IMR-90 (cell line): Measurements from ENCODE around the gene LRRC56. TPM values are rescaled to one million over a fixed set of nuclear protein-coding genes. Genes with fewer than 3 reads are reported as not detected.

ENCODE experiments used
- ATAC-seq: fragments of 200-7000 bp; cut with Tn5 transposase; 2 replicates; pipeline ENCODE4 v1.9.1; 2020; ENCODE audit warnings: low read depth, mild to moderate bottlenecking, moderate library complexity
- BruUV-seq: library from RNA; stranded (reverse); fragments of 400-500 nt; replicated peaks from 2 replicates; lab custom pipeline; 2021; lab: Mats Ljungman, UMichigan
- CTCF ChIA-PET: fragments of 300-600 bp; formaldehyde crosslinking; extraction: SDS; loops from one replicate; lab custom pipeline; 2021; ENCODE audit warnings: antibody characterized with exemption; lab: Yijun Ruan, JAX
- POLR2A ChIA-PET: fragments of 300-600 bp; sonication (Branson Sonifier 250); formaldehyde crosslinking; loops from one replicate; lab custom pipeline; 2022; ENCODE audit warnings: antibody characterized with exemption; ENCODE audit not compliant: unreplicated experiment; lab: Charles Lee
- DNase-seq: peaks from one replicate; pipeline ENCODE4 v3.0.0; 2013
- H2AFZ ChIP-seq: replicated peaks from 2 replicates; pipeline ENCODE3; 2013; ENCODE audit warnings: low read length, mild to moderate bottlenecking; ENCODE audit not compliant: poor library complexity
- H2AK5ac ChIP-seq: 2 replicates; pipeline ENCODE4 v1.6.1; 2013; ENCODE audit warnings: low read depth, low read length, inconsistent platforms
- H2AK9ac ChIP-seq: replicated peaks from 2 replicates; pipeline ENCODE3; 2013; ENCODE audit warnings: mild to moderate bottlenecking, low read depth, low read length, moderate library complexity; ENCODE audit not compliant: poor library complexity
- H2BK120ac ChIP-seq: 2 replicates; pipeline ENCODE4 v1.6.1; 2013; ENCODE audit warnings: low read depth, low read length, inconsistent platforms
- H2BK15ac ChIP-seq: 3 replicates; pipeline ENCODE4 v1.6.1; 2013; ENCODE audit warnings: low read depth, low read length, inconsistent platforms
- H2BK20ac ChIP-seq: 2 replicates; pipeline ENCODE4 v1.6.1; 2013; ENCODE audit warnings: low read depth, mild to moderate bottlenecking, inconsistent platforms, low read length, moderate library complexity
- H2BK5ac ChIP-seq: 2 replicates; pipeline ENCODE4 v1.6.1; 2013; ENCODE audit warnings: mild to moderate bottlenecking, low read depth, low read length, inconsistent platforms; ENCODE audit not compliant: poor library complexity, severe bottlenecking
- H3K14ac ChIP-seq: replicated peaks from 2 replicates; pipeline ENCODE4 v1.6.1; 2013; ENCODE audit warnings: low read depth, low read length, inconsistent platforms
- H3K18ac ChIP-seq: 2 replicates; pipeline ENCODE4 v1.6.1; 2013; ENCODE audit warnings: low read depth, low read length, control low read depth
- H3K23ac ChIP-seq: 2 replicates; pipeline ENCODE4 v1.6.1; 2013; ENCODE audit warnings: low read depth, low read length, inconsistent platforms
- H3K27ac ChIP-seq: 2 replicates; pipeline ENCODE4 v1.5.1; 2013; ENCODE audit warnings: mild to moderate bottlenecking, control low read depth, low read length; ENCODE audit not compliant: insufficient read depth
- H3K27me3 ChIP-seq: 2 replicates; pipeline ENCODE4 v1.6.1; 2013; ENCODE audit warnings: low read length; ENCODE audit not compliant: control insufficient read depth, insufficient read depth
- H3K36me3 ChIP-seq: 2 replicates; pipeline ENCODE4 v1.6.1; 2013; ENCODE audit warnings: low read length, mixed read lengths; ENCODE audit not compliant: control insufficient read depth, insufficient read depth
- H3K4ac ChIP-seq: 2 replicates; pipeline ENCODE4 v1.6.1; 2013; ENCODE audit warnings: low read depth, low read length, inconsistent platforms
- H3K4me1 ChIP-seq: 2 replicates; pipeline ENCODE4 v1.6.1; 2013; ENCODE audit warnings: low read length, mixed read lengths; ENCODE audit not compliant: control insufficient read depth, insufficient read depth
- H3K4me2 ChIP-seq: 2 replicates; pipeline ENCODE4 v1.6.1; 2013; ENCODE audit warnings: low read depth, mild to moderate bottlenecking, control low read depth, low read length, moderate library complexity
- H3K4me3 ChIP-seq: 2 replicates; pipeline ENCODE4 v1.5.1; 2013; ENCODE audit warnings: low read depth, mild to moderate bottlenecking, control low read depth, low read length, moderate library complexity; ENCODE audit not compliant: insufficient read depth
- H3K56ac ChIP-seq: 2 replicates; pipeline ENCODE4 v1.6.1; 2013; ENCODE audit warnings: low read length, inconsistent platforms; ENCODE audit not compliant: insufficient read depth; ENCODE audit errors: extremely low read depth
- H3K79me1 ChIP-seq, 2 experiments: 2 replicates each; pipeline ENCODE4 v1.6.1; 2013; ENCODE audit warnings: low read length in 2 of 2, inconsistent platforms in 1 of 2, low read depth in 1 of 2
- H3K9ac ChIP-seq: 2 replicates; pipeline ENCODE4 v1.6.1; 2013; ENCODE audit warnings: low read depth, low read length, control low read depth
- H3K9me1 ChIP-seq: 2 replicates; pipeline ENCODE4 v1.6.1; 2013; ENCODE audit warnings: low read length, inconsistent platforms; ENCODE audit not compliant: insufficient read depth
- H3K9me3 ChIP-seq: 2 replicates; pipeline ENCODE4 v1.6.1; 2013; ENCODE audit warnings: low read length; ENCODE audit not compliant: control insufficient read depth, insufficient read depth
- H4K20me1 ChIP-seq: 2 replicates; pipeline ENCODE4 v1.6.1; 2013; ENCODE audit warnings: low read length, inconsistent platforms; ENCODE audit not compliant: insufficient read depth
- H4K5ac ChIP-seq: 2 replicates; pipeline ENCODE4 v1.6.1; 2013; ENCODE audit warnings: mild to moderate bottlenecking, low read depth, low read length, control low read depth
- H4K8ac ChIP-seq, 2 experiments: 2 replicates each; pipeline ENCODE4 v1.6.1; 2013; ENCODE audit warnings: low read depth in 2 of 2, low read length in 2 of 2, control low read depth in 1 of 2, inconsistent platforms in 1 of 2
- H4K91ac ChIP-seq: 2 replicates; pipeline ENCODE4 v1.6.1; 2013; ENCODE audit warnings: low read depth, low read length, inconsistent platforms; ENCODE audit not compliant: insufficient read depth
- BHLHE40 ChIP-seq: fragments of 150-350 bp; IDR thresholded peaks from 2 replicates; pipeline ENCODE4 v1.6.1; 2016; ENCODE audit warnings: mild to moderate bottlenecking, low read depth, low read length
- CEBPB ChIP-seq: IDR thresholded peaks from 2 replicates; pipeline ENCODE4 v1.6.1; 2012; ENCODE audit warnings: low read depth, low read length, improper control_type of control experiment
- CHD1 ChIP-seq: IDR thresholded peaks from 2 replicates; pipeline ENCODE4 v1.6.1; 2012; ENCODE audit warnings: low read depth, low read length, improper control_type of control experiment
- CTCF ChIP-seq: conservative IDR thresholded peaks from 2 replicates; pipeline ENCODE4 v1.5.1; 2012; ENCODE audit warnings: mild to moderate bottlenecking, low read depth, low read length, improper control_type of control experiment
- ELK1 ChIP-seq: fragments of 150-350 bp; IDR thresholded peaks from 2 replicates; pipeline ENCODE4 v1.6.1; 2016; ENCODE audit warnings: low read depth, mild to moderate bottlenecking, low read length, moderate library complexity, borderline replicate concordance
- FOS ChIP-seq: fragments of 150-350 bp; IDR thresholded peaks from 2 replicates; pipeline ENCODE4 v1.6.1; 2016; ENCODE audit warnings: low read depth, low read length
- MAFK ChIP-seq: IDR thresholded peaks from 2 replicates; pipeline ENCODE4 v1.6.1; 2012; ENCODE audit warnings: low read depth, low read length, improper control_type of control experiment
- MAZ ChIP-seq: IDR thresholded peaks from 2 replicates; pipeline ENCODE4 v1.6.1; 2012; ENCODE audit warnings: low read depth, mild to moderate bottlenecking, low read length, improper control_type of control experiment, moderate library complexity, borderline replicate concordance
- MXI1 ChIP-seq: IDR thresholded peaks from 2 replicates; pipeline ENCODE4 v1.6.1; 2012; ENCODE audit warnings: low read depth, mild to moderate bottlenecking, low read length, moderate library complexity, borderline replicate concordance
- NFE2L2 ChIP-seq: fragments of 150-350 bp; IDR thresholded peaks from 2 replicates; pipeline ENCODE4 v1.6.1; 2016; ENCODE audit warnings: low read depth, mild to moderate bottlenecking, low read length
- POLR2A ChIP-seq: IDR thresholded peaks from 2 replicates; pipeline ENCODE4 v1.6.1; 2012; ENCODE audit warnings: mild to moderate bottlenecking, low read depth, low read length
- RAD21 ChIP-seq: IDR thresholded peaks from 2 replicates; pipeline ENCODE4 v1.6.1; 2012; ENCODE audit warnings: low read length, improper control_type of control experiment
- RCOR1 ChIP-seq: IDR thresholded peaks from 2 replicates; pipeline ENCODE4 v1.6.1; 2012; ENCODE audit warnings: mild to moderate bottlenecking, low read length, improper control_type of control experiment; ENCODE audit not compliant: insufficient replicate concordance
- RFX5 ChIP-seq: IDR thresholded peaks from 2 replicates; pipeline ENCODE4 v1.8.0; 2012; ENCODE audit warnings: low read depth, mild to moderate bottlenecking, low read length, moderate library complexity
- SMC3 ChIP-seq: fragments of 150-350 bp; IDR thresholded peaks from 2 replicates; pipeline ENCODE4 v1.6.1; 2016; ENCODE audit warnings: low read depth, mild to moderate bottlenecking, antibody characterized with exemption, low read length, moderate library complexity
- WGBS, 2 experiments: methylation state at CpG; one replicate each; pipeline versions ENCODE4 v1.1.5 to v1.1.7; 2013; ENCODE audit warnings: missing lambda C conversion rate in 2 of 2; ENCODE audit not compliant: insufficient read length in 1 of 2; ENCODE audit errors: extremely low coverage in 2 of 2; 5-methylcytosine and 5-hydroxymethylcytosine counted together
- dilution Hi-C: fragments of 300-500 bp; cut with HindIII; formaldehyde crosslinking; loops from one replicate; pipeline ENCODE4 v1.14.3; 2018; ENCODE audit warnings: low sequenced_read_pairs; ENCODE audit not compliant: unreplicated experiment
- in situ Hi-C: fragments of 300-500 bp; cut with MboI; formaldehyde crosslinking; loops from 3 replicates; pipeline ENCODE4 v1.14.3; 2019; ENCODE audit warnings: low sequenced_read_pairs, inconsistent platforms, mixed read lengths
- intact Hi-C: fragments of 100-400 bp; cut with micrococcal nuclease; formaldehyde crosslinking; loops from 2 replicates; pipeline ENCODE4 v1.10.0; 2022
- polyA plus RNA-seq, 3 experiments: library from polyadenylated mRNA; depleted of rRNA; stranded (reverse); fragments of >200 nt; gene quantifications; 2 replicates each; pipeline ENCODE4 v1.2.3, GENCODE V29; 2012; ENCODE audit warnings: low replicate concordance in 1 of 3
- total RNA-seq: library from RNA; depleted of rRNA; stranded (reverse); fragments of >200 nt; gene quantifications from 2 replicates; pipeline ENCODE4 v1.2.3, GENCODE V29; 2012
- TF ChIP-seq, protein P1 (sequence below): fragments of 150-350 bp; IDR thresholded peaks from 2 replicates; pipeline ENCODE4 v1.6.1; 2017; ENCODE audit warnings: mild to moderate bottlenecking, antibody characterized with exemption, low read length, low read depth

LRRC56 gene
- total and polyA plus RNA-seq, 2 of the 4 experiments (the other 2 are of a cell fraction): 0.36 to 1.3 TPM

DNA sequence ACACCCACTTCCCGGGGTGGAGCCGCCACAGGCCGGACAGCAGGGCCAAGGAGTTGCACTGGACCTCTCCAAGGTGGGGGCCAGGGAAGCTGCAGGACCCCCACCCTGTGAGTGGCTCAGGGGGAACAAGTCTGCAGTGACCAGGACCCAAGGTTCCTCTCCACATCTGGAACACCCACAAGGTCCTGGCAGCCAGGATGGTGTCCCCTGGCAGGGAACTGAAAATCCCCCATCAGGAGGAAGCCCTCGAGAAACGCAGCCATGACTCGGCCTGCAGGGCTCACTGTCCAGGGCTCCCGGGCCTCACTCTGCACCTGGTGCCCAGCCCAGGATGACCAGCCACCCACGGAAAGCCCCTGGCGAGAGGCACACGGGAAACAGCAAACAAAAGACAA, 41.8 kb upstream of the LRRC56 start:
- intact Hi-C loops: no loop called here
- dilution Hi-C loops: no loop called here
- no peak overlapping the region for H3K4me3 ChIP-seq
- no peak overlapping the region for H2BK5ac ChIP-seq
- in situ Hi-C loops: no loop called here
- H2AK5ac ChIP-seq: no peak overlapping the region
- no peak overlapping the region for H4K8ac ChIP-seq
- no peak overlapping the region for H2BK120ac ChIP-seq
- H3K27me3 ChIP-seq: no peaks in the 10 kb centered on the region
- no peak overlapping the region for H2BK20ac ChIP-seq
- no peak overlapping the region for H3K23ac ChIP-seq
- H4K91ac ChIP-seq: no peak overlapping the region
- no peak overlapping the region for H2BK15ac ChIP-seq
- H3K4me2 ChIP-seq: no peak overlapping the region
- peaks cover 10% of the 10 kb centered on the region for H3K9me1 ChIP-seq
- H3K4me1 ChIP-seq: no peaks in the 10 kb centered on the region
- peaks cover 13 to 37% of the 10 kb centered on the region in 2 experiments; a peak in 3 of 4 replicates for H3K79me1 ChIP-seq
- BruUV-seq: no TSS peak
- DNase-seq (peak; percentile 51), ATAC-seq (no peak; the same call in 1 of the 2 replicates)
- no peak overlapping the region for H3K56ac ChIP-seq
- no peak overlapping the region for H2AFZ ChIP-seq
- no peak overlapping the region for H3K27ac ChIP-seq
- peak overlapping the region; percentile 28 for H2AK9ac ChIP-seq
- H3K9ac ChIP-seq: no peak overlapping the region
- WGBS, 2 experiments: no CpG with 5 or more reads among the region's 10 CpGs
- no peak overlapping the region for H3K14ac ChIP-seq
- no peak for TF ChIP-seq MAZ
- TF ChIP-seq CTCF: no peak
- TF ChIP-seq POLR2A: no peak
- no peak for TF ChIP-seq SMC3
- TF ChIP-seq RCOR1: no peak
- TF ChIP-seq NFE2L2: no peak
- TF ChIP-seq CHD1: no peak
- TF ChIP-seq RFX5: no peak
- TF ChIP-seq CEBPB: no peak
- TF ChIP-seq FOS: no peak
- TF ChIP-seq ELK1: no peak
- TF ChIP-seq RAD21: no peak
- no peak for TF ChIP-seq BHLHE40
- TF ChIP-seq MXI1: no peak
- no peak for TF ChIP-seq MAFK
- TF ChIP-seq, protein P1, sequence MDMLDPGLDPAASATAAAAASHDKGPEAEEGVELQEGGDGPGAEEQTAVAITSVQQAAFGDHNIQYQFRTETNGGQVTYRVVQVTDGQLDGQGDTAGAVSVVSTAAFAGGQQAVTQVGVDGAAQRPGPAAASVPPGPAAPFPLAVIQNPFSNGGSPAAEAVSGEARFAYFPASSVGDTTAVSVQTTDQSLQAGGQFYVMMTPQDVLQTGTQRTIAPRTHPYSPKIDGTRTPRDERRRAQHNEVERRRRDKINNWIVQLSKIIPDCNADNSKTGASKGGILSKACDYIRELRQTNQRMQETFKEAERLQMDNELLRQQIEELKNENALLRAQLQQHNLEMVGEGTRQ: no peak
- H3K4ac ChIP-seq: no peak overlapping the region
- H4K5ac ChIP-seq: no peak overlapping the region
- H3K9me3 ChIP-seq: peaks cover 2% of the 10 kb centered on the region; the same call in 1 of the 2 replicates
- H3K36me3 ChIP-seq: peaks cover 71% of the 10 kb centered on the region
- H3K18ac ChIP-seq: no peak overlapping the region
- CTCF ChIA-PET: no interaction called here
- POLR2A ChIA-PET: no interaction called here
- peaks cover 14% of the 10 kb centered on the region for H4K20me1 ChIP-seq
